MM.1S (cell line): ENCODE measurements around the gene GALR3.

Source experiments
- CTCF ChIP-seq: fragments of 300-600 bp; sonication (generic); IDR thresholded peaks from 2 replicates; pipeline ENCODE4 v1.5.1; 2016; ENCODE audit warnings: antibody characterized with exemption, low read length, mixed read lengths
- EZH2 ChIP-seq: fragments of 300-600 bp; sonication (generic); optimal IDR thresholded peaks from 2 replicates; pipeline ENCODE3; 2017; ENCODE audit warnings: low read depth, mild to moderate bottlenecking, antibody characterized with exemption, low read length, mixed read lengths
- EZH2phosphoT487 ChIP-seq: fragments of 300-600 bp; sonication (generic); IDR thresholded peaks from 2 replicates; pipeline ENCODE4 v1.6.1; 2018; ENCODE audit warnings: antibody characterized with exemption, low read length

- TF ChIP-seq CTCF (no peak), EZH2phosphoT487 (no peak), EZH2 (no peak)
These were observed 2.8 kb upstream of the GALR3 start for GRCh38 chr22:37820350-37820749.
